ENCODE measurements around the gene SEMA3D. TPM values are rescaled to one million over a fixed set of nuclear protein-coding genes. Genes with fewer than 3 reads are reported as not detected.
A peak's percentile ranks its signal among the peaks of the same experiment; 100 is the strongest.

Gene SEMA3D
- polyA plus RNA-seq, 3 donors: 41.8 to 47.6 (median 42.7) TPM

DNA sequence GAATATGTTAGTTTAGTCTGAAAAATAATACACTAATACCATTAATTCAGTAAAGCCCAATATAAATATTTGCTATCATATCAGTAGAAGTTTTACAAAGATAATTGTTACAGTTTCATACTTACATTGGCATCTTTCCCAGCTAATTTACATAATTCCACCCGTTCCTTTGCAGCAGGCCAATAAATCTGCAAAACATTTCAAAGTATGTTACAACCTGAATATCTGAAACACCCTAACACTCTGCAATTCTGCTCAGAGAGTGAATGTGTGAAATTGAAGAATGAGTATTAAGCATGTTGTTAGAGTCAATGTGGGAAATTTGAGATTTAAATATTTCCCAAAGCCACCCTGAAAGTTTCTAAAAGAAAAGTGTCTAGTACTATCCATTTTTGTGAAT lies 105.5 kb downstream of the SEMA3D start:
- no peak for DNase-seq

DNA sequence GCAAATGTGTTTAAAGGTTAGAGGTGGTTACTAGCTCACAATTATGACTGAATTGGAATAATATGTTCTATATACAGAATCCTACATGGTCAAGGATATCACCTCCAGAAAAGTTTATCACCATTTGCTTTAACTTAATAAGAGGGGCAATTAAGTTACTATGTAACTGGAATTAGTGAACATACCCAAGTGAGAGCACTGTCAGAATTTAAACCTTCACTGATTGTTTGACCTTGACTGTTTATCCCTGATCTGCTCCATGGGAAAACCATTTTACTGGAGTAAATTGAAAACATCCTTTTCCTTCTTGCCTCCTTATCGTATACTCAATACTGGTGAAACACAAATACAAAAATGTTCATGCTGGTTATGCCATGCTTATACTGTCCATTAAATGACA lies 107.4 kb downstream of the SEMA3D start:
- DNase-seq: no peak

DNA sequence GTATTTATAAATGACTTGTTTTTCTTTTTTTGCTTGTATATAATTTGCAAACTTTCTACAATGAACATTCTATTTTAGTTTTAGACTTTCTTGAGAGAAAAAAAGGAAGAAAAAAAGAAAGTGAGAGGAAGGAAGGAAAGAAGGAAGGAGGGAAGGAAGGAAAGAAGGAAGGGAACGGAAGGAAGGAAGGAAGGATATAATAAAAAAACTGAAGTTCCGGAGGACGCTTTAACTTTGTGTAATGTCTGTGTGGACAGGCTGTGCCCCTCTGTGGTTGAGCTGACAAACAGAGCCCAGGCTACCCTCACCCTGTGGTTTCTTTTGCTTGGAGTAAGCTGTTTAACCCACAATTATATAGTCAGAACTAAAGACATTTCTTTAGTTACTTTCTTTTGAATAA lies 108.7 kb downstream of the SEMA3D start:
- no peak for DNase-seq

DNA sequence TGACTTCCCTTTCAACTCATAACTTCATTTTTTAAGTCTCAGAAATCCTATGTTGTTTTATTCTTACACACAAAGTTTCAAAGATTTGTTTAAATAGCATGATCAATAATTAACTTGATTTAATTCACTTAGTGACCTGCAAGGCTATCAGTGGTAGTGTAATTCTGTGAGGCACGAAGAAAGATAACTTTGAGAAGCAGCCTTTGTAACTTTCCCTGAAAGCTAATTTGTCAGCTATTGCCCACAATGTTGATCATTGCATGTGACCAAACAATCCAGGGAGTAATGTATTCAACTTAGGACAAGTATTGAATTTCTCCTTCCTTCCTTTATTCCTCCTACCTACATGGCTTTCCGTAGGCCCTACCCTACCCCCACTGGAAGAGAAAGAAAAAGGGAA lies 111.0 kb downstream of the SEMA3D start:
- DNase-seq: no peak

DNA sequence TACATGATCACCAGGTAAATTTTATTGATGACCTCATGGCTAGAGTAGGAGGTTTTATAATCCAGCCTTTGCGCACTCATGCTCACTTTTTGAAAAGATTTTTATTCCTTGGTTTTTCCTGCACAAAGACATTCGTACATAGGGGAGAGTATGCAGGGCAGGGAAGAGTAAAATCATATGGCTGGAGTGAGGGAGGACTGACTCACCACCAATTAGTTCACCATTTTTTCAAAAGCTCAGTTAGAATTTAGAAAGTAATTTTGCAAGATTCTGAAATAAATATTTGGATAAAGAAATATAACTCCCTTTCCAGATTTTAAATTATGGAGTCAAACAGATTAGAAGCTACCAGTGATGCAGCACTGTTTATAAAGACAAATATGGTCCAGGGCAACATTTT lies 111.9 kb downstream of the SEMA3D start:
- no peak for DNase-seq

DNA sequence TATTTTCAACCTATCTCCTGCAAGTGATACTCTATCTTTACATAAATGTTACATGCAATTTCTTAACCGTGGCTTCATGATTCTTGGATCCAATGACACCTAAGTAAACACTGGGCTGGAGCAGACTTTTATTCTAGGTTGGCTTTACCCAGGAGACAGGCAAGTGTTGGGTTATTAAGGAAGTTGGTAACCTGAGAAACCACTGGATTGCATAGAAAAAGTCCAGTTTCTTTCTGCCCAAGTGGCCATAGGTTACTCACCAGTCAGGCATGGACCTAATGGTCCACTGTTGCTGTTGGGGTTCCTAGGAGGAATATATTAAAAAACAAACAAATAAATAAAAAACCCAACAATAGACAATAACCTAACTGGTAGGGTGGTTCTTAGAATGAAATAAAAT lies 112.8 kb downstream of the SEMA3D start:
- no peak for DNase-seq

DNA sequence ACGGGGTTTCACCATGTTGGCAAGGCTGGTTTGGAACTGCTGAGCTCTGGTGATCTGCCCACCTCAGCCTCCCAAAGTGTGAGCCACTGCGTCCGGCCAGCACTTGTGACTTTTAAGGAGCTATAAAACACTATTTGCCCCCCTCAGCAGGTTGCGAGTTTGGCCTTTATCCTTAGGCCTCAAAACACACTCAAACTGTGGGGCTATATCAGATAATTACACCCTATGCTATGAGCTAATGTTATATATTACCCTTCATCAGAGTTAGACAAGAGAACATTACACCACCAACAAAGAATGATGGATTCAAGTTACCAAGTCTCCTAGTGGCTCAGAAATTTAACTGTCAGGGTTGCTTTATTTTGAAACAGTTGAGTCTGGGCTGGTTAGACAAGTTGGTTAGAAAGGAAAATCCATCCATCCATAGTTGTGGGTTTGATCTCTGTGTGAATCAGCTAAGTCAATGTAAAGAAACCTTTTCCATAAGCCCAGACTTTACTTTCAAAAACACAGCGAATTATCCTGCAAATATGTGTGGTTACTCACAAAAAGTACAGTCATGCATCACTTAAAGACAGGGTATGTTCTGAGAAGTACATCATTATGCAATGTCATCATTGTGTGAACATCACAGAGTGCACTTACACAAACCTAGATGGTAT lies 115.8 kb downstream of the SEMA3D start:
- no peak for DNase-seq

DNA sequence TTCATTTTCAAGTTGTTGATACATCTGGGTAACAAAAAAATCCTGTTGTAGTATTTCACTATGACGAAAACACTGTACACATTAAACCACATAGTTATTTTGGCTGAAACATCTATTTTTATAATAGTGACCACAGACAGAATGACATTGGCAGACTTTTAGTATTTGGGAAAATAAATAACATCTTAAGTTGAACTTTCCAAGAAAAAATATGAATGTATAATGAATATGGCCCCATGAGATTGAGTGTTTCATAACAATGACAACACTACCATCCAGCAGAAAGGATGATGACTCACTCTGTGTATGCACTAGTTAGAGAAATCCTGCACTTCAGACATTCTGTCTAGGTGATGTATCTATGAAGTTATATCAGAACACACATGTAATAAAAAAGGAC lies 118.1 kb downstream of the SEMA3D start:
- no peak for DNase-seq

DNA sequence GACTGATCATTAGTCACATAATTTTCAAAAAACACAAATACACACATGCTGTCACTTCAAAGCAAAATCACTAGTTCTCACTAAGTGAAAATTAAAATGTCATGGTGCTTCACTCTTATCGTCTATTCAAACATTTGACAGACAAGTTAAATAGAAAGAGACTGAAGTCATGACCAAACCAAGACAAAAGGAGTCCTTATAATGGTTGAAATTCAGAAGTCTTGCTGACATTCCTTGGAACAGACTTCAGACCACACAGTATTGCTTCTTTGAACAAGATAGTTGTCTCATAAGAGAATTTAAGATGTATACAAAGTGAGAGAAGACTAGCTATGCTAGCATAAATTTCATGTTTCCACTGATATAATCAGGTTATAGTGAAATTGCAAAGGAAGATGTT lies 119.5 kb downstream of the SEMA3D start:
- DNase-seq: no peak

DNA sequence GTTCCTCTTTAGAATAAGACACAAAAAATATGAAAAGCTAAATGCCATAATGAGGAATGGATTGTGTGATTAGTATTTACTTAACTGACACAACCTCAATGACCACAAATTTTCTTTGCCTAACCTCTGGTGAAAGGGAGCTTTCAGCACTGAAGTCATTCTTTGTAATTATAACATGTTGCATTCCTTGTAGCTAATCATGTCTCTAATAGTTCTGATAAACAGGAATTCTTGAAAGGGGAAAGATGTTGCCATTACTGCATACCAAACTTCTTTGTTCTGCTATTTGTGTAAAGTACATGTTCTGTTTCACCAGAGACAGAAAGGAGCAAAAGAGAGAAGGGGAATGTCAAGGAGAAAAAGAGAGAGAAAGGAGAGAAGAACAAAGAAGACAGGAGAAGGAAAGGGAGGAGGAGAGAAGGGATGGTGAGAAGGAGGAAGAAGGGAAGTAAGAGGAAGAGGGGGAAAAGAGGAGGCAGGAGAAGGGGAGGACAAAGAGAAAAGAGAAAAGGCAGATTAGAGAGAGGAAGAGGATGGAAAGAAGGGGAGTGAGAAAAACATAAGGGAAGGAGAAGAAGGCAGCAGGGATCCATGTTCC lies 120.9 kb downstream of the SEMA3D start:
- no peak for DNase-seq

DNA sequence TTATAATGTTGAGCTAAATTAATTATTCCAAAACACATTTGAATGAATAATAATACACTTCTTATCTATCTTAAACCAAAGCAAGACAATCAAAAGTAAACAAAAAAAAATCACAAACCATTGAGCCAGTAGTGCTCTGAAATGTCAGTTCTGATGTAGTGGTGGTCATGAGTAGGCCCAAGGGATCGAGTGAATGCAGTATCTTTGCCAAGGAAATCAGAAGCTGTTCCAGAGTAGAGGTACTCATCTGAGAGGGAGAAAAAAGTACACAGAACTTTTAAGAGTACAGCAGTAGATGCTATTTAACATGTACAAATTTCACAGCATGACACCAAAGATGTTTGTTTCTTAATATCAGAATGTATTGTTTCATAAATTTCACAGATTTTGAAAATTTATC lies 121.5 kb downstream of the SEMA3D start:
- peak; percentile 61 for DNase-seq

DNA sequence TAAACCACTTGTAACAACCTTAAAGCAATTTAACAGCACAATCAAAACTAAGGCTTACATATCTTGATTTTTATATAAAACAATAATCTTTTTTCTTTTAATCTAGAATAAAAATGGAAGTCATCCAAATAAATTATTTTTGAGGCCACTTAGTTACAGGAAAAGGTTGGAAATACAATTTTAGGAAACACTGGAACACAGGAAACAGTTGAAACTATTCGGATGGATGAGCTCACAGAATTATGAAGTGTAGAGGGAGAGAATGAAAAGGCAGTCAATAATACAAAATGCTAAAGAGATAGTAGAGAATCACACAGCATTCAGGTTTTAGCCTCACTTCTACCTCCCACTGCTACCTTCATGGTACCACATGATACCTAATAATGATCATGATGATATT lies 124.2 kb downstream of the SEMA3D start:
- no peak for DNase-seq

DNA sequence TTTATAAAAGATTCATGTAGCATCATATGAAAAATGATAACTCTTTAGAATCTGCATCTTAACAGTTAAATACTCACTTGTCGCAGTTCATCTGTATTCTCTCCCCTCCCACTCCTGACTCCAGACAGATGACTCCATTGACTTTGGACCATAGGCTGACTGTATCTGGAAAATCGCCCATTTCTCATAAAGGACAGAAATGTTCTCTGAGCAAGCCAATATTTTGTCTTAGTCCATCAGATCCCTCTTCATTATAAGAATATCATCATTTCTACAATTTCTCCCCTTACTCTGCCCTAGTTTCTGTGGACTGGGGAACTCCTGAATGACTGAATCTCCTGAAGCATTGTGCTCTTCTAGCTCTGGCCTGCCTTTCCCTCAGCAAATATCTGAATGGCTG lies 125.4 kb downstream of the SEMA3D start:
- no peak for DNase-seq

DNA sequence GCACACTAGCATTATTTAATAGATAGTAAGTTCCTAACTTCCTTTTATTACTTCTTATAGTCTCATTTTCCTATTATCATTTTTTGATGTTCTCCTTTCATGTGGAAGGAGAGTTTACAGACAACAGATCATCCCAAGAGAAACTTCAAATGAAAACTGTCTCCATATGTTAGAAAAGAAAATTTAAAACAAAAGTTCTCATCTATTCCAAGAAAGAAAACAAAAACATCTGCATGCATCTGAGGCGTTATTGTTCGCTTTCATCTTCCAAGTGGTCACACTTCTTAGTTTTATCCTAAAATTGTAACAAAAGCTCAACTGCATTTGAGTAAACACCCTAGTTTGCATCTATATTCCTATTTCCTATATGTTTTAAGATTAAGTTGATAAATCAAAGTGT lies 126.2 kb downstream of the SEMA3D start:
- DNase-seq: no peak

DNA sequence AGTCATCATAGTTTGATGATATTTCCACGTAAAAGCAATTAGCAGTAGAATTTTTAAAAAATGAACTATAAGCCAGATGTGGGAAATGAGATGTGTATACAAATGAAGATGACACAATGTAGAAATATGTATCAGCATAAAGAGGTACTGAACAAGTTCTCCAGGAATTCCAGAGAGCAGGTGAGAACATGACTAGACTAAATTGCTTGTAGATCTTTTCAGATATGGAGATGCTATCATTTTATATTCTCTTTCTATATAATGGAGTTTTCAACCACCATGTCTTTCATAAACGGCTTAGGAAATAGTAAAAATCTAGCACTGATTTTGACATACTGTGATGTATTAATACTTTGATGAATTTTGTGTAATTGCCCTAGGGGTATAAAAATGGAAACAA lies 130.9 kb downstream of the SEMA3D start:
- no peak for DNase-seq

DNA sequence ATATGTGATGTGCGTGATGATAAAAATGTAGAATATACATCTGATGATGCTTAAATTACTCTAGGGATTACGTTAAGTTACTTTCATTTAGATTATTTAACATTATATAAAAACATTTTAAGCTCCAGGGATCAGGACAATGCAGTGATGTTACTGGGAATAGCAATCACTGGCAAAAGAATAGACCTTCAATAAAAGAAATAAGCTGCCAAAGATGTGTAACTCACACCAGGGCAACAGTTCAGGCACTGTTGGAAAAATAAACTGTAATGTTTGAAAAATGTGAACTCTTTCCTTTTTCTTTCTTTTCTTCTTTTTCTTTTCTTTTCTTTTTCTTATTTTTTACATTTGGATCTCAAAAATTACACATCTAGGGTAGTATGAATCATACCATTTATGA lies 131.7 kb downstream of the SEMA3D start:
- DNase-seq: no peak

DNA sequence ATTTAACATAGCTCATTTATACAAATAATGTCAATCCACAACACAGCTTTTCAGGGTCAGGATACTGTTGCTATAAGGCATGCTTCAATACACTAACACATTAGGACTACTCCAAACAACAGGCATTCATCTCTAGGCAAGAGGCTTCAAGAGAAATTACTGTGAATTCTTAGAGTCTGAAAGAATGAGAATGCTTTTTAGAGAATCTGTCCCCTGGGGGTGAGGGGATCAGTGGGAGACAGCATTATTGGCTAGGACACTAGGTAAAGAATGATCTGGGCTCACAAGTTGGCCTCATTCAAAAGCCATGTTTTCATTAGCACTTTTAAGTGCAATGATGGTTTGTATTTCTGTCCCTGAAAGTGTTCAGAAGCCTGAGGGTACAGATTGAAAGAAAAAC lies 132.6 kb downstream of the SEMA3D start:
- no peak for DNase-seq

DNA sequence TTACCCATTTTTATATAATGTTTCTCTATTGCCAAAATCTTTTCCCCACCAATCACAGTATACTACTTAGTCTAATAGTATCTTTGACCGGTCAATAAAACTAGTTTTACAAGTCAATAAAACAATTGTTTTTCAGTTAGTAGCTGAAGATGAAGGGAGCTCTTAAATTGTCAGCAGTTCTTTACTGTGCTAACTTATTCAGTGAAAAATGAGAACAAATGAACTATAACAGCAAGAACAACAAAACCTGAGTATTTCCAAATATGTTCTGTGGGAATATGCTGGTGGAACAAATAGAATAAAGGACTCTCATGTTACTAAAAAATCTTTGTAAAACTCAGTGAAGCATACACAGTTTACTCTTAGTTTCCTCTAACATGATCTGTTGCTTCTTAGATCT lies 134.0 kb downstream of the SEMA3D start:
- no peak for DNase-seq

DNA sequence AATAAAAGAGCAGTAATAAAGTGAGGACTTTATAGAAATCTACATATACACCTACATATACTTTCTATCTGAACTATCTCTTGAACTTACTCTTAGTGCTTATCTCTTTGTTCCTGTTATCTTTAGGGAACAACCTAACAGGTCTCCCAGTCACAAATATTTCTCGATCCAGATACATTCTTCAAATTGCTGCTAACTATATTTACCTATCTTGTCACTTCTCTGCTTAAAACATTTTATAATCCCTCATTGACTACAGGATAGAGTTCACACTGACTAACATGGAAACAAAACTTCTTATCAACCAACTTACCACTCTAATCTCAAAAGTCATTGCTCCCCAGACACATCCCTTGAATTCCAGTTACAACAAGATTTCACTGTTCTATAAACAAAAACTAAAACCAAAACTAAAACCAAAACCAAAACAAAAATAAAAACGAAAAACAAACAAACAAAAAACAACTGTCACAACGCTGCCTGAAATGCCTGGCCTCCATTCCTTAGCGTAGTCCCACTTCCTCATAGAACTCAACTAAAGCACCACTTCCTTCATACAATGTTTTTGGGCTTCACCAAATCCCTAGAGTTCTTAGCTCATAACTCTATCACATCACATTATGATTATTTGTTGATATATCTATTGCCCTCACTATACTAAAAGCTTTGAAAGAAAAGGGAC lies 134.7 kb downstream of the SEMA3D start:
- no peak for DNase-seq

DNA sequence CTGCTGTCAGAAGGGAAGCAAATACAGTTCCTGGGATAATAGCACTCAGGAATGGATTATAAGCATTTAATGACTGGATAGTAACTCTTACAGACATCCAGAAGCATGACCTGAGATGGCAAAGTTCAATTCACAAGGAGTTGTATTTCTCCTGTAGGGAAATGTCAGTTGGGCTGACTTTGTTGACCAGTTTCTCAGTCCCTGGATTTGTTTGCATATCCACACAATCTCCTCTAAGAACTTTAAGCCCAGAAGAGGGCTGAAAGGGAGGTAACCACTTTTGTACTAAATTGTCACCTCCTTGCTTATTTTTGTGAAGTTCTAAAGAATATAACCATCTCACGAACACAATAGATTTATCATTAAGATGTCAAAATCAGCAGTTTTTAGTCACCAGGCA lies 140.3 kb downstream of the SEMA3D start:
- no peak for DNase-seq

DNA sequence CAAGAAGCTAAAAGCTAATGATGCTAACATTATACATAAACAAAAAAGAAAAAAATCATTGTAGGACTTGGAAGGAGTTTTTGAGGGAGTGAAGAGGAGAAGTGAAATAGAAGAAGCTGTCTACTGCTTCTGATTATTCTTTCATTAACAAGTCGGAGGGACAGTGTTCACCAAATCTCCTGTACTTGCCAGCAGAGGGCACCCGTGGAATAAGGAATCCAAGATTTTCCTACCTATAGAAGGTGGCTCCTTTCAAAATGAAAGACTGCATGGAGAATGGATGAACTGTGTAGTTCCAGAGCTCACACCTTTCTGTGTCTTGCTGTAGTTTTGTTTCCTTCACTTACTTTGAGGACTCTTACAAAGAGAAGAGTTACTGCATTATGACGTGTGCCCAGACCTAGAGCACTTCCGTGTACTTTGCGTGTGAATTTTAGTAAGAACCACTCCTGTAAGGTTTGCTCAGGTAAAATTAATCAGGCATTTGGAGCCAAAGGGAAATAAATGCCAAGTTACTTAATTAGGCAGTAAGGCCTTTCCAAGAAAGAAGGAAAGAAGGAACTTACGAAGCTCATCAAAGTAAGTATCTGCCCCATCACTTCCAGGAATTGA lies 145.1 kb downstream of the SEMA3D start:
- peak; percentile 78 for DNase-seq

DNA sequence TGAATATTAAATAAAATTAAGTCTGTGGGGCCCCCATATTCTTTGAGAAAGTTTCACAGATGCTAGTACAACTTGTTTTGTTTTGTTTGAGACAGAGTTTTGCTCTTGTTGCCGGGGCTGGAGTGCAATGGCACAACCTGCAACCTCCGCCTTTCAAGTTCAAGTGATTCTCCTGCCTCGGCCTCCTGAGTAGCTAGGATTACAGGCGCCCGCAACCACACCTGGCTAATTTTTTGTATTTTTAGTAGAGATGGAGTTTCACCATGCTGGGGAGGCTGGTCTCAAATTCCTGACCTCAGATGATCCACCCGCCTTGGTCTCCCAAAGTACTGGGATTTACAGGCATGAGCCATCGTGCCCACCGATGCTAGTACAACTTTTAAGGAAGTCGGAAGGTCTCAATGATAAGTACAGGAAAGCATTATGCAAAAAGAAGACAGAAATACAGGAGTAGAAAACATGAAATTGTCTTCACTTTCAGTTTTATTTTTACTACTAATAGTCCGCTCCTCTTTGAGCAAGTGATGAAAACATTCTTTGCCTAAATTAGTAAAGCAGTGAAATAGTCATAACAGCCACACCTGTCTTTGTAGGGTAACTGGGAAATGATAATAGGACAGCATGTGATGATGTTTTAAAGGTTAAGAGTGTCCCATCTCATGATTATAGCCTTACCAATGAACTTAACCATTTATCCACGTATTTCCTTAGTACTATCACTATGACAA lies 147.5 kb downstream of the SEMA3D start:
- DNase-seq: no peak

DNA sequence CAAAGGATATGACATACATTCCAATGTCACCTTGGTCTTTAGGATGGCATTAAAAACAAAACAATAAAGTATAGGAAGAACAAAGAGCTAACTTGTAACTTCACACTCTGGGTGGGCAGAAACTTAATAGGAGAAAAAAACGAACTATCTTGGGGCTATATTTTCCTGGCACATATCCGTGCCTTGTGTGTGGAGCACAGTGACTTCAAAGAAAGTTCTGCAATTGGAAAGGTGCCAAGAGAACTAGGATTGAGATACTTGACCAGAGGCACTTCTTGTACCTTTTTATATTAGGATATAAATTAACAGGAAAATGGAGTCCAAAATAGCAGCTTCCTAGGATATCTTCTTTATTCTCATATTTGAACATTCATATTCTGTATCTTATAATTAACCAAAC lies 148.4 kb downstream of the SEMA3D start:
- no peak for DNase-seq

Measured in renal pelvis (tissue), 4 donors.